KBM-7 (cell line): ENCODE measurements around the gene SETD1B.
"Not testable (repeated sequence)": the region's sequence is repeated elsewhere in the genome, so short reads cannot be mapped to it uniquely, and the experiment has no call there.

Experiments used
- DNase-seq: peaks from one replicate; pipeline ENCODE4 v3.0.0-alpha.2; 2015
- in situ Hi-C: fragments of 300-500 bp; cut with MboI; formaldehyde crosslinking; loops from 2 replicates; pipeline ENCODE4 v1.14.3; 2020; ENCODE audit warnings: low sequenced_read_pairs, low pct_unique_long_range_greater_than_20kb, mixed read lengths

The SETD1B gene

DNA sequence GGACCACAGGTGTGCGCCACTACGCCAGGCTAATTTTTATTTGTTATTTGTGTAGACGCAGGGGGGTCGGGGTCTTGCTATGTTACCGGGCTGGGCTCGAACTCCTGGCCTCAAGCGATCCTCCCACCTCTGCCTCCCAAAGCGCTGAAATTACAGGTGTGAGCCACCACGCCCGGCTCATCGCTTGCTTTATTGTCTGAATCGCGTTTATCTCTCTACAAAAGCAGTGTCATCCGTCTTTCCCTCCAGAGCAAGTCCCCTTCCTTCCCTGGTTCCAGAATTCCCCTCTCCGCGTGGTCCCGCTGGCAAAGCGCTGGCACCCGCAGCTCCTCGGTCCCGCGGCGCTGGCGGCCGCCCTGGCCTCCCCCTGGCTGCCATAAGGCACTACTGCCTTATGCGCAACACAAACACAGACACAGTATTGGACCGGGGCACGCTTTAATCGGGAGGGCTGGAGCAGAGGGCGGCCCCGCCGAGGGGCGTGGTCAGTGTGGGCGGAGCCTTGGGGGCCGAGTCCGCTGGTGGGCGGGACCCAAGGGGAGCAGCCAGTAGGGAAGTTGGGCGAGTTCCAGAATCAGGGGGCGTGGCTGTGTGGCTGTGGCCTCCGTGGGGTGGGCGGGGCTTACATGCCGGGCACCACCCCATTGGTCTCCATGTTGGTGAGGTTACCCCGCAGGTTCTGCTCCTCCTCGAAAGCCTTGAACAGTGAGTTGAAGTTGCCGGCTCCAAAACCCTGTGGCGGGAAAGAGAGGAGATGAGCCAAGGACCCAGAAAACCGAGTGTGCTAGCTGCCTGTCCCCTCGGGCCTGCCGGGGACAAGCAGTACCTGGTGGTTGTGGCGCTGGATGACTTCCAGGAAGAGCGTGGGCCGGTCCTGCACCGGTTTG lies 35.5 kb downstream of the SETD1B start:
- in situ Hi-C loops = no loop called here
- DNase-seq = peak; percentile 100

DNA sequence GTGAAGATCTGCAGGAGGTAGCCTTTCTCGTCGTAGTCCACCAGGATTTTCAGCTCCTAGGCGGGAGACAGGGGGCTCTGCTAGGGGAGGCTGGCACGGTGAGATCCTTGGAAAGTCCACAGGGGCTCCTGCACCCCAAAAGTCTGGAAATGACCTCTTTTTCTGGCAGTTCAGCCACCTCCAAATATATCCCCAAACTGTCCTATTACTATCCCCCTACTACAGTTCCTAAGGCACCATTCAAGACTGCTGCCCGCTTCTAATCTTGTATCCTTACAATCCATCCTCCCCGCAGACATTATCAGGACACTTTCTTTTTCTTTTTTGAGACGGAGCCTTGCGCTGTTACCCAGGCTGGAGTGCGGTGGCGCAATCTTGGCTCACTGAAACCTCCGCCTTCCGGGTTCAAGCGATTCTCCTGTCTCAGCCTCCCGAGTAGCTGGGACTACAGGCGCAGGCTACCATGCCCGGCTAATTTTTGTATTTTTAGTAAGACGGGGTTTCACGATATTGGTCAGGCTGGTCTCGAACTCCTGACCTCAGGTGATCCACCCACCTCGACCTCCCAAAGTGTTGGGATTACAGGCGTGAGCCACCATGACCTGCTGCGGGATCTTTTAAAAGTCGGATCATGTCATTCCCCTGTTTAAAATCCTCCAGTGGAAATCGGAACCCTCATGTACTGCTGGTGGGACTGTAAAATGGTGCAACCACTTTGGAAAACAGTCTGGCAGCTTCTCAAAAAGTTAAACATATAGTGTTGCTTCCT lies 36.4 kb downstream of the SETD1B start:
- in situ Hi-C loops = no loop called here
- DNase-seq = no peak

GRCh38 chr12:121843236-121843982 lies 39.6 kb downstream of the SETD1B start:
- no peak for DNase-seq
- in situ Hi-C loops = no loop called here

DNA sequence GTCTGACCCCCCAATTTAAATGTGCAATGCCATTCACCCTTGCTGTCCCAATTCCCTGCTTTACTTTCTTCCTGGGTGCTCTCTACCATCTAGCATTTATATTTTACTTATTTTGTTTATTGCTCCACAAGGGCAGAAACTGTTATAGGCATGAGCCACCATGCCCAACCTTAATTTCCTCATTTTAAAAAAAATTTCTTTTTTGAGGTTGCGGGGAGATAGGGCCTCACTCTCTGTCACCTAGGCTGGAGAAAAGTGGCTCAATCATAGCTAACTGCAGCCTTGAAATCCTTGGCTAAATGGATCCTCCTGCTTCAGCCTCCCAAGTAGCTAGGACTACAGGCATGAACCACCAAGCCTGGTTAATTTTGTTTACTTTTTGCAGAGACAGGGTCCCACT lies 41.9 kb downstream of the SETD1B start:
- no peak for DNase-seq
- in situ Hi-C loops = no loop called here

DNA sequence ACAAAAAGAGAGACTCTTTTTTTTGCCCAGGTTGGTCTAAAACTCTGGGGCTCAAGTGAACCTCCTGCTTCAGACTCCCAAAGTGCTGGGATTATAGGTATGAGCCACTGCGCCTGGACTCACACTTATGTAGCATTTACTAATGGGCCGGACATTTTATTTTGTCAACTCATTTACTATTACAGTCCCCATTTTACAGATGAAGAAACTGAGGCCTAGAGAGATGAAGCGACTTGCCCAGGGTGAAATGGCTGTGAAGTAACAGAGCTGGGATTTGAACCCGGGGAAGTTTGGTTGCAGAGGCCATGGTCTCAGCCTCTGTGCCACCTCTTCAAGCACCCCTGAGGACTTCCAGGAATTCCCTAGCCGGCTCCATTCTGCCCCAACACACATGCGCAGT lies 45.4 kb downstream of the SETD1B start:
- in situ Hi-C loops = no loop called here
- no peak for DNase-seq

- peak; percentile 54 for DNase-seq
- in situ Hi-C loops = no loop called here
Observed at GRCh38 chr12:121849665-121850064, 45.9 kb downstream of the SETD1B start.

GRCh38 chr12:121852392-121852791 lies 48.6 kb downstream of the SETD1B start:
- in situ Hi-C loops, DNase-seq: not testable (repeated sequence)

DNA sequence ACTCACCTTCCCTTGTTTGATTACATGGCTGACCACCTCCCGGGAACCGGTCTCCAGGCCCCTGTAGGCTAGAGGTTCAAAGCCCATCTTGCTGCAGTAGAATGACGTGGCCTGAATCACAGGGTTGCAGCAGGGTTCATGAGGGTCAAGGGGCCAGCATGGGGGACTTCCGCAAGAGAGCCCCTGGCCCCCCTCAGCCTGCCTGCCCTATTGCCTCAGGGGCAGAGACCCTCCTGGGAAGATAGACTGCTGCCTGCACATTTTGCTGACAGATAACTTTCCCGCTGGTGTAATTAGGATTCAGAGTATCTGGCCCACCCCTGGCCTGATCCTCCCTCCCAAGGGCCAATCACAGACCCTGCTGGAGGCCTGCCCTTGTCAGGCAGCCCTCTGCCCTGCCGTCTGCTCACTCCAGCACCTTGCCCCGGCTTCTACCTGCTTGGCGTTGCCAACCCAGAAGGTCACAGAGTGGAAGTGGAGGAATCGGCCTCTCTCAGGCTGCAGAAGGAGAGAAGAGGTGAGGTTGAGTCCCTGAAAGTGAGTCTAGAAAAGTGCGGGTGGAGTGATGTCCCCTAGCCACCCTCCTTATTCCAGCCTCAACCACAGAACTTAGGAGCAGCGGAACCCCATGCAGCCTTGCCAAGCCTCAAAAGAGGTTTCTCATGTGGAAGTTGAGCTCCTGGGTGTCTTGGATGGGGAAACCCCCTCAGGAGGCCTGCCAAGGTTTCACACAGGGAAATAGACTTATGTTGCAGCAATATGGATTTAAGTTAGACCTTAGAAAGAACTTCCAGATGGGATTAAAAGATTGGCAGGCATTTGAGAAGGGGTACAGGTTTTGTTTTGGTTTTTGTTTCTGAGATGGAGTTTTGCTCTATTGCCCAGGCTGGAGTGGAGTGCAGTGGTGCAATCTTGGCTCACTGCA lies 53.8 kb downstream of the SETD1B start:
- in situ Hi-C loops = no loop called here
- no peak for DNase-seq

DNA sequence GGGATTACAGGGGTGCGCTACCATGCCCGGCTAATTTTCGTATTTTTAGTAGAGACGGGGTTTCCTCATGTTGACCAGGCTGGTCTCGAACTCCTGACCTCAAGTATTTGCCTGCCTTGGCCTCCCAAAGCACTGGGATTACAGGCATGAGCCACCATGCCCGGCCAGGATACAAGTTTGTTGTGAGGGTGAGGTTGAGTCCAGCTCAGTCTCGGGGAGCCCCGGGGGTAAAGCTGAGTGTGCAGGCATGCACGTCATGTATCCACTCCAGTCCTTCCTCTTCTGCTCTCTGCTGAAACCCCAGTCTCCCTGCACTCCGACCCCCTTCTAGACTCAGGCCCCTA lies 54.5 kb downstream of the SETD1B start:
- DNase-seq = no peak
- in situ Hi-C loops = no loop called here

DNA sequence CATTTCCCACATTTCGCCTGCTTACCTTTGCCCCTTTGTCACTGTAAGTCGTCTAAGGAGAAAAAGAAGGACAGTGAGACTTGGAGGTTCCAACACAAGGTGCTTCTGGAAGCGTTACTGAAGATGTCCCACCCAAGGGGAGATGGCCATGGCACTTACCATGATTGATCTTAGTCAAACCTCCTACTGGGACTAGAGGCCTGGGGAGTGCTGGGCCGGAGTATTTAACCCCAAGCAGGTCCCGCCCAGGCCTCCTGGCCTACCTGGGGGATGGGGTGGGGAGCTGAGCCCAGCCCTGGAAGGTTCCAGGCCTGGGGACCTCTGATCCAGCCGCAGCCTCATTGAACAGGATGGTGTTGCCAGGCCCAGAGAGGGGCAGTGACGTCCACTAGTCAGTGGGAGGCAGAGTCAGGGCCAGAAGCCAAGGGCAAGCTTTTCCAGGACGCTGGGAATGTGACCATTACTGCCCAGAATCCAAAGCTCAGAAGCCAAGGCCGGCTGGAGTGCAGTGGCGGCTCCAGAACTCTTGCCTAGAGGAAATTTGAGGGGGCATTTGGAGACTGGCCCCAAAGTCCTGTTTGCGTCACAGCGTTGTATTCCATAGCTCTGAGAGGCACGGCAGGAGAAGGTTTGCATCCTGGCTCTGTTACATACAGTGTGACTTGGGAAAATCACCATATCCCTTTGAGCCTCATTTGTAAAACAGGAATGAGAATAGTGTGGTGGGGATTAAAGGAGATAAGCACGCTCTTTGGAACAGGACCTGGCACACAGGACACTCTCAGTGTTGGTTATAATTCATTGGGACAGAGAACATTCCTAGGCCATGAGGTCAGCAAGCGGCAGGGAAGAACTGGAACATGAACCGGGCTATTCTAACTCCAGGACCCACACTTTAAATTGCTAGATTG lies 55.1 kb downstream of the SETD1B start, which contains the start of gene HPD:
HPD (minus strand) TSS at position 198 of the 911 bp plus-strand sequence; CDS start at position 162, 36 bp downstream.
- in situ Hi-C loops = no loop called here
- no peak for DNase-seq

DNA sequence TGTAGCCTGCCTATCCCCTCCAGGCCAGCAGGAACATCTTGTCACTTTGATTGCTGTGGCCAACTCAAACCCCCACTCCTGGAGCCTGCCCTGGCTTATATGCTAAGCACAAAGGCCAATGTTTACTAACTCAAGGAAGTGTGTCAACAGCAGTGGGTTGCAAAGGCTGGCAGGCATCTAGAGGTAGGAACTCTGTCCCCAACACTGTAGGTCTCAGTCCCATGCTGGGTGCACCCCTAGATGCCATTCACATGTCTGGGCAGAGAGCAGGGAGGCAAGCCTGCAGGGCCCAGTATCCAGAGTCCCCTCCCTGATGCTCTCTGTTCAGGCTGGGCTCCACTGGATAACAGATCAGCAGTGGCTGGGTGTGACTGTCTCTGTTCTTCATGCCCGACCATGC lies 56.4 kb downstream of the SETD1B start:
- in situ Hi-C loops = no loop called here

DNA sequence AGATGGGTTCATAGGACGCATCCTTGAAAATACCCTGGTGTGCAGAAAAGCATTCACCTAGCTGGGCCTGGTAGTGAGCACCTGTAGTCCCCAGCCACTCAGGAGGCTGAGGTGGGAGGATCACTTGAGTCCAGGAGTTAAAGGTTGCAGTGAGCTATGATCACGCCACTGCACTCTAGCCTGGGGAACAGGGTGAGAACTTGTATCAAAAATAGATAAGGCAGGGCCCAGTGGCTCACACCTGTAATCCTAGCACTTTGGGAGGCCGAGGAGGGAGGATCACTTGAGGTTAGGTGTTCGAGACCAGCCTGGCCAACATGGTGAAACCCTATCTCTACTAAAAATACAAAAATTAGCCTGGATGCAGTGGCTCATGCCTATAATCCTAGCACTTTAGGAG lies 56.9 kb downstream of the SETD1B start:
- DNase-seq, in situ Hi-C loops: not testable (repeated sequence)

More for the DNA sequence above, 56.4 kb downstream of the SETD1B start:
- DNase-seq = no peak

GRCh38 chr12:121861636-121862254 lies 57.9 kb downstream of the SETD1B start:
- no peak for DNase-seq
- in situ Hi-C loops = no loop called here

- in situ Hi-C loops = no loop called here
- no peak for DNase-seq
Observed at GRCh38 chr12:121866331-121866730, 62.5 kb downstream of the SETD1B start.

GRCh38 chr12:121869229-121869628 lies 65.4 kb downstream of the SETD1B start:
- in situ Hi-C loops = not testable (repeated sequence)

GRCh38 chr12:121871467-121871866 lies 67.7 kb downstream of the SETD1B start:
- in situ Hi-C loops = no loop called here
- no peak for DNase-seq

More at GRCh38 chr12:121869229-121869628, 65.4 kb downstream of the SETD1B start:
- DNase-seq = not testable (repeated sequence)

DNA sequence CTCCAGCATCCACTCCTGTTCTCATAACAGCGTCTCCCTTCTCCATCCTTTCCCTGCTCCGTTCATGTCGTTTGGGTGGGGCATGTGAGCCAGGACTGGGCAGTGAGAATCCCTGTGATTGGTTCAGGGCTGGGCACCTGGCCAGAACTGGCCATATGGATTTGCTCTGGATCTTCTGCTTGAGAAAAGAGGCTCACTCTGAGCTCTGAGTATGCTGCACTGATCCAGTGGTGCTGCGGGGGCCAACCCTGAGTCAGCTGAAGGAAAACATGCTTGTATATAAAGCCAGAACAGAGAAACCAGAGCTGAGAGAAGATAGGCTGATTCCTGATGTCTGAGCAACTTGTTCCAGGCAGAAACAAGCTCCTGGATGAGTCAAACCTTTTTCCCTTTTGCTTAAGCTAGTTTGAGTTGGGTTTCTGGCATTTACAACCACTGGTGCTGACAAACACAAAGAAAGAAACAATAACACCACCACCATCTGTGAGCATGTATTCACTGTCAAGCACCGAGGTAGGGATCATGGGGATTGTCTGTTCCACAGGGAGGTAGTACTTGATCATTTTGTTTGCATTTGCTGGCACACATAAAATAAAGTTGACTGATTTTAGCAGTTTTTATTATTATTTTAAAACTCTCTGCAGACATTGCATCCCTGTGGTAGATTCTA lies 68.9 kb downstream of the SETD1B start:
- no peak for DNase-seq
- in situ Hi-C loops = no loop called here
